Measurements from ENCODE around the gene KCMF1. TPM values are rescaled to one million over a fixed set of nuclear protein-coding genes. Genes with fewer than 3 reads are reported as not detected.

KCMF1 gene
- total and polyA plus RNA-seq, 5 experiments from 2014 or later: 13.3 to 74.8 (median 30.2) TPM

Other genes with a start within 250 kb of the KCMF1 start
- 100 to 1,000 TPM; 165 to 168 TPM for gene TRABD2A, start 90.1 kb upstream of the KCMF1 start, total RNA-seq
- gene TRABD2A, start 90.1 kb upstream of the KCMF1 start, polyA plus RNA-seq: 100 to 1,000 TPM in 2 of 3 donors, 10 to 100 TPM in 1; 70.1 to 173 (median 104) TPM
- gene TMSB10, start 65.5 kb upstream of the KCMF1 start, total RNA-seq: 1,000 to 10,000 TPM; 1,479 to 1,535 TPM
- gene TMSB10, start 65.5 kb upstream of the KCMF1 start, polyA plus RNA-seq: 1,000 to 10,000 TPM; 6,950 to 8,855 (median 7,882) TPM
- not detected for gene TCF7L1, start 162.2 kb downstream of the KCMF1 start, total RNA-seq
- under 1 TPM in 2 of 3 donors, not detected in 1; 0.08 to 0.09 TPM for gene TCF7L1, start 162.2 kb downstream of the KCMF1 start, polyA plus RNA-seq

All from naive thymus-derived CD8-positive, alpha-beta T cell (primary cell).